NCI-H128 (cell line): ENCODE measurements around the gene ANO4.
"Not testable (repeated sequence)": the region's sequence is repeated elsewhere in the genome, so short reads cannot be mapped to it uniquely, and the experiment has no call there.

Experiments
- DNase-seq: peaks from one replicate; lab custom pipeline; 2025; ENCODE audit not compliant: unreplicated experiment; lab: John Stamatoyannopoulos, UW

ANO4 gene

GRCh38 chr12:100868487-100868886, 73.9 kb downstream of the ANO4 start:
- DNase-seq, result no peak

- DNase-seq, result no peak
These were observed 76.7 kb downstream of the ANO4 start for GRCh38 chr12:100871195-100871734.

DNA sequence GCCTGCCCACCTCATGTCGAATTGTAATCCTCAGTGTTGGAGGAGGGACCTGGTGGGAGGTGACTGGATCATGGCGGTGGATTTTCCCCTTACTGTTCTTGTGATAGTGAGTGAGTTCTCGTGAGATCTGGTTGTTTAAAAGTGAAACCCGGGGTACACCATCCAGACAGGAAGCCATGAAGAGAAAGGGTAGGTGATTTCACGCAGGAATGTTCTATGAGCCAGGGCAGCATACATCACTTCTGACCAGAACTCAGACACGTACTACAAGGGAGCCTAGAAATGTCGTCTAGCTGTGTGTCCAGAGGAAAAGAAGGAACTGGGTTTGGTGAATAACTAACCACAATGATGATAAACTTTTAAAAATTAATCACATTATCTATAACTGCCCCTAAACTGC, 80.6 kb downstream of the ANO4 start:
- DNase-seq, result no peak

- no peak for DNase-seq
These were observed 81.2 kb downstream of the ANO4 start for GRCh38 chr12:100875771-100876170.

- DNase-seq, result no peak
These were observed 83.2 kb downstream of the ANO4 start for GRCh38 chr12:100877776-100878175.

- no peak for DNase-seq
These were observed 100.6 kb downstream of the ANO4 start for GRCh38 chr12:100895192-100895591.

GRCh38 chr12:100896192-100896591, 101.6 kb downstream of the ANO4 start:
- DNase-seq, result no peak

DNA sequence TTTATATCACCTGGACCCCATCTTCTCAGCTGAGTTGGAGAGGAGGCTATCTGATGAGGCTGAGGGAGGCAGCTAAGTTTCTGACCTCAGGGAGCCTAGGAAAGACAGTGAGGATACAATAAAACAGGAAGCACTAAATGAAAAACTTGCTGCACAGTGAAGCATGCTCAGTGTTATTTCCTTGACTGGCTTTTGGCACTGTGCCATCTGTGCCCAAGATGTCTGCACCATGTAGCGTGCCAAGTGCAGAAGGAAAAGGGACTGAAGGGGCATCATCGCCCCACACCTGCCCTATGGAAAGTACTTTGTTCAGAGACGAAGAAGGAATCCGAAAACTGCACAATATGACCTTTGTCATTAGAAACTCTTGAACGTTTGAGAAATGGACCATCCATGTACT, 102.7 kb downstream of the ANO4 start:
- DNase-seq, result no peak

DNA sequence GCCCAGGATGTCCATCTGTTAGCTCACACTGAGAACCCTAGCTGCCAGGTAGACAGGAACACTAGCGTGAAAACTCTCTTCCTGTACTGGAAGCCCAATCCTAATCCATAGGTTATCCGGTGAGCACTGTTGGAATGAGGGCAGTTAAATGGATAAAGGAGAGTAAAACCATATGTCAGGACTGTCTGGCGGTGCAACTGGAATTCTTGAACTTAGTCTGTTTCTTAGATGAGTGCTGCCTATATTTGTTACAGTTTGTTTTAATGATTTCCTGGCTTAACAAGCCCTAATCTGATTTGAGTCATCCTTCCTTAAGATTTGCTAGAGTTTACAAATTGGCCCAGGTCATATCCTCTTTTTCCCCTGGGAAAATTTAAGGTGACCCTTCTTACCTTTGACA, 104.7 kb downstream of the ANO4 start:
- DNase-seq, result no peak

DNA sequence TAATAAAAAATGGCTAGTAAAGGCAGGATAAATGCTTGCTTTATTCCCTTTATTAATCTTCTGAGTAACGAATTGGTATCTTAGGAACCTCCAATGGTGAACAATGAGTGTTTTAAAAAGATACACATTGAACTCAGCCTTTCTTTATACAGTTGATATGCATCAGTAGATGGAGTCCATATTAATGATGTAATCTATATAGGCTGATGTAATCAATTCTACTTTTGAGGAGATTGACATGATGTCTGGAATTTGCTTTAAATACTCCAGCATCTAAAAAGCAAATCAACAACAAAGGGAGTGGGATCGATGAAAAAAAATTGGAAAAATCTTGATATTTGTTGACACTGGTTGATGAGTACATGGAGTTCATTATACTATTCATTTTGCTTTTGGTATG, 106.2 kb downstream of the ANO4 start:
- no peak for DNase-seq

DNA sequence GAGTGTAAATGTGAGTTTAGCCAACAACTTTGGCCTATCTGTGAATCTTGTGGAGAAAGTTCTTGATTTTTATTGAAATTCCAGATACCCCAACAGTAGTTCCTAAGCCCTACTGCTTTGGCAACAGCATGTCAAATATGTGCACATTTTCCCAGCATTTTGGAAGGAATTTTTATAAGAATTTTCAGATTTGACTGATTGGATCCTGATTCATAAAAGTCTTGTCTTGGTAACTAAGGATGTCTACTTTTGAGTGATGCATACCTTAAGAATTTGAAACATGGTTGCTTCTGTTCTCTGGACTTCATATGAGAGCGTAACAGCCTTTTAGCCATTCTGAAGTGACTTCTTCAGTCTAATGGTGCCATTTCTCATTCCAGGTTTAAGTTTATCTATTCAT, 106.7 kb downstream of the ANO4 start:
- DNase-seq, result no peak

GRCh38 chr12:100904270-100904669, 109.7 kb downstream of the ANO4 start:
- DNase-seq, result no peak

GRCh38 chr12:100908501-100908900, 113.9 kb downstream of the ANO4 start:
- no peak for DNase-seq

DNA sequence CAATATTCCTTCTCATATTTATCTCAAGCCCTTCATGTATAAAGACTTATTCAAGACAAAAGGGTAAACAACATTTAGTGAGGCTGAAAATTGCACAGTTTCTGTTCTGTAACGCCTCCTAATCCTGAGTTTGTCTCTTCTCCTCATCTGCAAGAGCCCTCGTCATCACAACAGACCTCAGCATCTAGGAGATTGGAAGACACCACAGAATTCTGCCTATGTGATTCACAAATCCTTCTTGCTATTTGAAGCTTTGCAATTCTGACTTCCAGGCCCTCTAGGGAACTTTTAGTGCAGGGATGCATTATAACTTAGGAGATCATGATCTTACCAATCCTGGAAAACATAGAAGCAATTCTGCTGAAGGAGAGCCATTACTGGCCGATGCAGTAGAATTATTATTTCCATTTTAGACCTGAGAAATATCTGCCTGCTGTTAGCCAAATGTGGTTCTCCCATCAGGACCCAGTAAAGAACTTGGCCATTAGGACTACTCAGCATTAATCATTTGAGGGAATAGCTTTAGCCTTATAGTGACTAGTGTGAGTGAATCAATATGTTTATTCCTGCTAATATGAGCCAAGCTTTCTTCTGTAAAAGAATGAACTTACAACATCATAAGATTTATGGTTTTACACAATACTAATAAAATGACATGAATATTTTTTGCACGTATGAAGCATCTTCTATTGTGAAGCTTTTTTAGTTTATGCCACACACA, 119.5 kb downstream of the ANO4 start:
- no peak for DNase-seq

- DNase-seq, result no peak
These were observed 124.5 kb downstream of the ANO4 start for GRCh38 chr12:100919116-100919515.

DNA sequence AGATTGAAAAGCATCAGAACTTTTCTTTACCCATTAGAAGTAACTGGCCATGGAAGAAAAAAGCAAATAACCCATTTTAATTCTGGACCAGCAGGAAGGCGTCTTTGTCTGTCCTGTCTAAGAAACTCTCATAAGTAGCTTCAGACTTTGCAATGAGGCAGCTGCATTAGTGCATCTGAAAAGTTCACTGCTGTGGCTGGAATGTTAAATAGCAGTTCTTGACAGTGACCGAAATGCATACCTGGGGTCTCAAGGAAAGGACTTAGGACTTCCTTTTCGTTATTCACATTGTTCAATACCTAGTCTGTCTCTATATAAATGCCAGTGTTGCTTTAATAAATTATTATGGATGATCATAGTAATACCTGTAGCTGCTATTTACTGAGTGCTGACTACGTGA, 125.9 kb downstream of the ANO4 start:
- no peak for DNase-seq

DNA sequence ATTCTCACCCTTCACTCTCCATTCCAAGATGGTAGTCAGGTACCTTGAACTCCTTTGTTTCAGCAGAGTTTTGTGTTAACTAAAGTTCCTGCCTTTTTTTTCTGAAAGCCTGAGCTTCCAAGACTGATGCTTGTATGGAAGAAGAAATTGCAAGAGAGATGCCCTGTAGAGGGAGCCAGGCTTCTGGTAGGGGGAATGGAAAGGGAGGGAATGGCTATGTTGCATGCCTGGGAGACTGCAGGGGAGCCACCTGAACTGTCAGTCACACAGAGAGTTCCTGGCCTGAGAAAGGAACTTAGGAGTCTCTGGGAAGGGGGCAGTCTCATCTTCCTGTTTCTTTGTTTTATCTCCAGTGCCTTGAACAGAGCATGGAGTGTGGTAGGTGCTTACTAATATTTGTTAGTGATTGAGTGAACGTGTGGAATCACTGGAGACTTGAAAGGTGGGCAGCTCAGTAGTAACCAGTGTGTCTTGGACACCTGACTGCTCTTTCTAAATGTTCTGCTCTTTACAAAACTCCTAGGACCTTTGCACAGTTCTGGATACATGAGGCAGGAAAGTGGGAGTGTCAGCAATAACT, 132.2 kb downstream of the ANO4 start:
- DNase-seq, result no peak

DNA sequence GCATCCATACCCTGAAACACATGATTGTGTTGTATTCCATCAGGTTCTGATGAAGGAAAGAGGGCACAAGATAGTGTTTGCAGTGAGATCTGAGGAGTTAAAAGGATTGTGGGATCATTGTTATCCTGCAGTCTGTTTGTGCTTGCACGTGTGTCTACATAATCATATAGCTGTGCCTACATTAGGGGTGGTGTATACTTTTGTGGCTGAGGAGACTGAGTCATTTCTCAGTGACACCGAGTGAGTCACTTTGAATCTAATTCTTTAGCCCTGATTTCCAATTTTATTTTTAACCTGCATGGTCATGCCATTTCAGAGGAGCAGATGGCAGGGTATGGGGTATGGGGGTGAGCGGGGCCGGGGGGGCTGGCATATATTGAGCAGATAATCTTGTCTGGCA, 133.2 kb downstream of the ANO4 start:
- DNase-seq, result no peak

DNA sequence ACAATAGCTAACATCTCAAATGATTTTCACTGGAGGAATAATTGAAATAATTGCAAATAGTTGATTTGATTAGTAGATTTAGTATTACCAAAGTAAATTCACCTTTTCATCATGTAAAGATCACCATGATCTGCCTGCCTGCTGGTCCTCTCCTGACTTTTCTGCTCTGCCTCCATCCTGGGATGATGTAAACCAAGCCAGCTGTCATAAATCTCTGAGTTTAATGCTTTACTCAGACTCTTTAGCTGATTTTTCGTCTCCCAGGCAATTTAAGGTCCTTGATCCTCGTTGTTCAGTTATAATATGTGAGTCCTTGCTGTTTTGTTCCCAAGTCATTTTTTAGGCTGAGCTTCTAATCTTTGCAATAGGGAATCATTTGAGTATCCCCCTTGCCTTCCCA, 138.0 kb downstream of the ANO4 start:
- no peak for DNase-seq

DNA sequence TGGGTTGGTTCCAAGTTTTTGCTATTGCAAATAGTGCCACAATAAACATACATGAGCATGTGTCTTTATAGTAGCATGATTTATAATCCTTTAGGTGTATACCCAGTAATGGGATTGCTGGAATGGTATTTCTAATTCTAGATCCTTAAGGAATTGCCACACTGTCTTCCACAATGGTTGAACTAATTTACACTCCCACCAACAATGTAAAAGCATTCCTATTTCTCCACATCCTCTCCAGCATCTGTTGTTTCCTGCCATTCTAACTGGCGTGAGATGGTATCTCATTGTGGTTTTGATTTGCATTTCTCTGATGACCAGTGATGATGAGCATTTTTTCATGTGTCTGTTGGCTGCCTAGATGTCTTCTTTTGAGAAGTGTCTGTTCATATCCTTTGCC, 139.0 kb downstream of the ANO4 start:
- DNase-seq, result not testable (repeated sequence)

DNA sequence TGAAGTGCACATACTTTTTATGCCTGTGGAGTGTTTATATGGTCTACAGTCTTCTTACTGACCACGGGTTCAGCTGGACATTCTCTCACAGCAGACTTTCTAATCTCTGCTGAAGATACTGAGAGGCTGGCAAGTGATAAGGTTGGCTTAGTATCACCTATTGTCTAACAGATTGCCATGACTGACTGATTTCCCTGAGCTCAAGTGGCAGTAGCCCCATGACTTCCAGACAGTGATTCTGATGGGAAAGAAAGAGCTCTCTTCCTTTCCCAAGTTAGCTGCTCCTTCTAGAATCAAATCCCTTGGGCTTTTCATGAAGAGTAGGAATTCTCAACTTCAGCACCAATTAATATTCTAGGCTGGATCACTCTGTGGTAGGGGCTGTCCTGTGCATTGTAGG, 141.4 kb downstream of the ANO4 start:
- DNase-seq, result no peak

- no peak for DNase-seq
These were observed 142.1 kb downstream of the ANO4 start for GRCh38 chr12:100936661-100937060.

DNA sequence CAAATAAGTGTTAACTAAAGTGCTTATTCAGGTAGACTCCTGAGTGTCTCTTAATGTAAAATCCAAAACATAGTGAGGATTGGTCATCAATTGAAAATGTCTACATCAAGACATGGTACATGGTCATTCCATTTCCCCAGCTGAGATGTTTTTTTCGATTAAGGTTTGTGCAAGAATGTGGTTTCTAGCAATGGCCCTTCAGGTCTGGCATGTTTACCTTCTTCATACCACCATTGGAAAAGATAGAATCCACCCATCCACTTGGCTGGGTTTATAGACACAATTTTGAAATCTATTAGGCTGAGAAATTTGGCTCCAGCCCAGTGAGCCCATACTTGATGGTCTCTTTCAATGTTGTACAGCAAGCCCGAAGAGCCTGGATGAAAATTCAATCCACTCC, 145.9 kb downstream of the ANO4 start:
- DNase-seq, result no peak
